Progenitor cell of endocrine pancreas (in vitro differentiated cells): ENCODE measurements around the gene THSD4. TPM values are rescaled to one million over a fixed set of nuclear protein-coding genes. Genes with fewer than 3 reads are reported as not detected.

ENCODE experiments used
- DNase-seq: peaks from one replicate; pipeline ENCODE4 v3.0.0; 2021; ENCODE audit warnings: low spot score; ENCODE audit not compliant: unreplicated experiment
- H3K27ac Mint-ChIP-seq: 2 replicates; pipeline ENCODE4 v1.8.0; 2021; ENCODE audit warnings: mild to moderate bottlenecking, moderate library complexity, mixed read lengths
- H3K27me3 Mint-ChIP-seq: 2 replicates; pipeline ENCODE4 v1.8.0; 2021; ENCODE audit warnings: mixed read lengths
- H3K36me3 Mint-ChIP-seq: 2 replicates; pipeline ENCODE4 v1.8.0; 2022; ENCODE audit warnings: mixed read lengths; ENCODE audit not compliant: insufficient read depth
- H3K4me1 Mint-ChIP-seq: 2 replicates; pipeline ENCODE4 v1.8.0; 2021; ENCODE audit warnings: low read depth, mixed read lengths
- H3K4me3 Mint-ChIP-seq: 2 replicates; pipeline ENCODE4 v1.8.0; 2021; ENCODE audit warnings: low read depth, mild to moderate bottlenecking, moderate library complexity, mixed read lengths
- H3K9me3 Mint-ChIP-seq: 2 replicates; pipeline ENCODE4 v1.8.0; 2021; ENCODE audit warnings: low read depth, mixed read lengths
- CTCF ChIP-seq: fragments of 200-600 bp; sonication (generic); IDR thresholded peaks from one replicate; pipeline ENCODE4 v1.5.0; 2021; ENCODE audit warnings: antibody characterized with exemption, mild to moderate bottlenecking; ENCODE audit not compliant: unreplicated experiment
- total RNA-seq: library from RNA; stranded (reverse); gene quantifications from 2 replicates; pipeline ENCODE4 v1.2.1, GENCODE V29; 2021

THSD4 gene
- total RNA-seq, 1 donor from 2014 or later: 6.8 TPM

- Mint-ChIP-seq H3K9me3 (peaks cover 6% of the 10 kb centered on the region), H3K36me3 (no peaks in the 10 kb centered on the region), H3K27me3 (peaks cover 27% of the 10 kb centered on the region), H3K4me1 (no peaks in the 10 kb centered on the region), H3K4me3 (no peak overlapping the region), H3K27ac (no peak overlapping the region)
- TF ChIP-seq CTCF: no peak
- DNase-seq: no peak
Observed at GRCh38 chr15:71465131-71465955, 350.1 kb downstream of the THSD4 start.

GRCh38 chr15:71468715-71469114, 353.4 kb downstream of the THSD4 start:
- Mint-ChIP-seq H3K27ac (no peak overlapping the region), H3K36me3 (no peaks in the 10 kb centered on the region), H3K27me3 (peaks cover 24% of the 10 kb centered on the region), H3K4me1 (no peaks in the 10 kb centered on the region), H3K4me3 (no peak overlapping the region), H3K9me3 (peaks cover 6% of the 10 kb centered on the region)
- DNase-seq: no peak
- no peak for TF ChIP-seq CTCF

GRCh38 chr15:71469413-71469812, 354.1 kb downstream of the THSD4 start:
- H3K4me1 Mint-ChIP-seq: no peaks in the 10 kb centered on the region
- no peak overlapping the region for H3K4me3 Mint-ChIP-seq
- DNase-seq: no peak
- no peak for TF ChIP-seq CTCF
- no peak overlapping the region for H3K27ac Mint-ChIP-seq
- peaks cover 6% of the 10 kb centered on the region for H3K9me3 Mint-ChIP-seq
- no peaks in the 10 kb centered on the region for H3K36me3 Mint-ChIP-seq
- H3K27me3 Mint-ChIP-seq: peaks cover 20% of the 10 kb centered on the region

- no peaks in the 10 kb centered on the region for H3K36me3 Mint-ChIP-seq
- H3K4me1 Mint-ChIP-seq: no peaks in the 10 kb centered on the region
Observed at GRCh38 chr15:71471347-71471746, 356.1 kb downstream of the THSD4 start.

GRCh38 chr15:71472566-71472965, 357.3 kb downstream of the THSD4 start:
- H3K27ac Mint-ChIP-seq: no peak overlapping the region
- H3K4me1 Mint-ChIP-seq: no peaks in the 10 kb centered on the region

More at GRCh38 chr15:71471347-71471746, 356.1 kb downstream of the THSD4 start:
- Mint-ChIP-seq H3K27ac (no peak overlapping the region), H3K27me3 (peaks cover 9% of the 10 kb centered on the region), H3K9me3 (peaks cover 6% of the 10 kb centered on the region), H3K4me3 (no peak overlapping the region)
- DNase-seq: no peak
- TF ChIP-seq CTCF: no peak

More at GRCh38 chr15:71472566-71472965, 357.3 kb downstream of the THSD4 start:
- Mint-ChIP-seq H3K9me3 (peaks cover 6% of the 10 kb centered on the region), H3K36me3 (no peaks in the 10 kb centered on the region), H3K4me3 (no peak overlapping the region), H3K27me3 (peaks cover 12% of the 10 kb centered on the region)
- no peak for DNase-seq
- TF ChIP-seq CTCF: no peak
